ENCODE data around the gene PAX3.

- TF ChIP-seq, protein P1, sequence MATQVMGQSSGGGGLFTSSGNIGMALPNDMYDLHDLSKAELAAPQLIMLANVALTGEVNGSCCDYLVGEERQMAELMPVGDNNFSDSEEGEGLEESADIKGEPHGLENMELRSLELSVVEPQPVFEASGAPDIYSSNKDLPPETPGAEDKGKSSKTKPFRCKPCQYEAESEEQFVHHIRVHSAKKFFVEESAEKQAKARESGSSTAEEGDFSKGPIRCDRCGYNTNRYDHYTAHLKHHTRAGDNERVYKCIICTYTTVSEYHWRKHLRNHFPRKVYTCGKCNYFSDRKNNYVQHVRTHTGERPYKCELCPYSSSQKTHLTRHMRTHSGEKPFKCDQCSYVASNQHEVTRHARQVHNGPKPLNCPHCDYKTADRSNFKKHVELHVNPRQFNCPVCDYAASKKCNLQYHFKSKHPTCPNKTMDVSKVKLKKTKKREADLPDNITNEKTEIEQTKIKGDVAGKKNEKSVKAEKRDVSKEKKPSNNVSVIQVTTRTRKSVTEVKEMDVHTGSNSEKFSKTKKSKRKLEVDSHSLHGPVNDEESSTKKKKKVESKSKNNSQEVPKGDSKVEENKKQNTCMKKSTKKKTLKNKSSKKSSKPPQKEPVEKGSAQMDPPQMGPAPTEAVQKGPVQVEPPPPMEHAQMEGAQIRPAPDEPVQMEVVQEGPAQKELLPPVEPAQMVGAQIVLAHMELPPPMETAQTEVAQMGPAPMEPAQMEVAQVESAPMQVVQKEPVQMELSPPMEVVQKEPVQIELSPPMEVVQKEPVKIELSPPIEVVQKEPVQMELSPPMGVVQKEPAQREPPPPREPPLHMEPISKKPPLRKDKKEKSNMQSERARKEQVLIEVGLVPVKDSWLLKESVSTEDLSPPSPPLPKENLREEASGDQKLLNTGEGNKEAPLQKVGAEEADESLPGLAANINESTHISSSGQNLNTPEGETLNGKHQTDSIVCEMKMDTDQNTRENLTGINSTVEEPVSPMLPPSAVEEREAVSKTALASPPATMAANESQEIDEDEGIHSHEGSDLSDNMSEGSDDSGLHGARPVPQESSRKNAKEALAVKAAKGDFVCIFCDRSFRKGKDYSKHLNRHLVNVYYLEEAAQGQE (IDR thresholded peaks at IDR 0.05; ENCODE audit: insufficient read depth in 1 of 2, low read depth in 2 of 2, low read length in 2 of 2) = no peak
- TF ChIP-seq POLR2AphosphoS5 (IDR thresholded peaks at IDR 0.05; ENCODE audit: low read depth, low read length) (no peak), TAF1 (IDR thresholded peaks at IDR 0.05; ENCODE audit: borderline replicate concordance, insufficient read depth, low read length) (no peak)
Observed at GRCh38 chr2:222336931-222337330, 38.1 kb upstream of the PAX3 start.
